ENCODE measurements around the gene KIF15.

Gene KIF15

GRCh38 chr3:44883213-44883955 is 121.8 kb downstream of the KIF15 start:
- no peak for DNase-seq (ENCODE audit: low read depth)

DNA sequence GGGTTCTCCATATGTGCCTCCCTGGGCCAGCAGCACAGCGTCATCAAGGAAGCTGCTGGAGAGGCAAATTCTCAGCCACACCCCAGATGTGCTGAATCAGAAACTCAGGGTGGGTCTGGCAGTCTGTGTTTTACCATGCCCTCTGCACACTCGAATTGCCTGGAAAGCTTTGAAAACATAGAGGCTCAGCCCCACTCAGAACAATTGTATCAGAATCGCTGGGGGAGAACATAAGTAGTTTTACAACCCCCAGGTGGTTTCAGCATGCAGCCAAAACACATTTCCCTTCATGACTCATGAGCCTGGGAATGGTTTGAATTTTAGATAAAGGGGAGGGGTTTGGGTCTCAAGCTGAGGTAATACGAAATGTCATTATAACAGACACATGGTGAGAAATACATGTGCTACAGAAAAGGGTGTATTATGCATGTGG is 122.4 kb downstream of the KIF15 start:
- peak; percentile 96 for DNase-seq (ENCODE audit: low read depth)

DNA sequence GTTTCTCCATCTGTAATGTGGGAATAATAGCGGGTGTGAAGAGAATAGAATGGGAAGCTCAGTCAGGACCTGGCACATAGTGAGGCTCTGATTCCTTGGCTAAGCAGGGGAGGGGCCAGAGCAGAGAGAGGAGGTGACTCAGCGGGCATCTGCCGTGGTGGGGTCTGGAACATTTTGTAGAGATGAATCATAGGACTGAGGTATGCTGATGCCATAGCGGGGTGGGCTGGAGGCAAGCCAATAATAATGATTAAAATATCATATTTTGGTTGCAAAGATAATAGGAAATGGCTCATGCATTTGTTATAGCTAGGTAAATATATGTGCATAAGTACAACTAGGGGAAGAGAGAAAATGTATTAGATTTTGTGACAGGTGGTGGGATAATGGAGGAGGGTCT is 124.0 kb downstream of the KIF15 start:
- peak; percentile 97 for DNase-seq (ENCODE audit: low read depth)

DNA sequence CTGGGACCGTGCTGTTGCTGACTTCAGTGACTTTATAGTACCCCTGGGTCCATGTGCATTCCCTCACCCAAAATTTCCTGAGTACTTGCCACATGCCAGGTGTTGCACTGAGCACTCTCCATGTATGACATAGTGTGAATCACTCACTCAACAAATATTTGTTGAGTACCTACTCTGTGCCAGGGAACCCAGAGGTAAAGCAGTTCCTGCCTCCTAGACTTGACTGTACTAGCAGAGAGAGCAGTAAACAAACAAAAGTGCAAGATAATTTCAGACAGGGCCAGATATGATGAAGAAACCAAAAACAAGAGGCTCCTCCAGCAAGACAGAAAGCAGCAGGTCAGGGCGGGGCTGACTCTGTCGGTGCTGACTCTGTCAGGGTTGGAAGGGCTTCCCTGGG is 125.0 kb downstream of the KIF15 start:
- DNase-seq (ENCODE audit: low read depth), result no peak

DNA sequence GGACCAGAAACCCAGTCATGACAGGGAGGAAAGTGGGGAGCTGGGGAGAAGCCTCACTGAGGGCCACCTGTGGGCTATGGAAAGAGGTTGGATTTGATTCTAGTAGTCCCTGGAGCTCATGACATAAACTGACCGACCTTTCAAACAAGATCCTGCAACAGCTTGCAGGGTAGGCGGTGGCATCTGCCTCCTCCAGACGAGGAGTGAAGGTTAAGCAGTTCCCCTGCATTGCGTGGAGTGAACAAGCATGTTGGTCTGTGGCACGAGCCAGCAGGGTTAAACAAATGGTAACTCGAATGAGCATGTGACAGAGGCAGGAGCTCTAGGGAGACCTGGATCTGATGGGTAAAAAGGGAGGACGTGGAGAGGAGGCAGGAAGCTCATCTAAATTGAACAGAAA is 125.5 kb downstream of the KIF15 start:
- no peak for DNase-seq (ENCODE audit: low read depth)

- no peak for DNase-seq (ENCODE audit: low read depth)
These were observed 128.7 kb downstream of the KIF15 start for GRCh38 chr3:44890258-44890657.

GRCh38 chr3:44890852-44891251 is 129.3 kb downstream of the KIF15 start:
- DNase-seq (ENCODE audit: low read depth), result no peak

DNA sequence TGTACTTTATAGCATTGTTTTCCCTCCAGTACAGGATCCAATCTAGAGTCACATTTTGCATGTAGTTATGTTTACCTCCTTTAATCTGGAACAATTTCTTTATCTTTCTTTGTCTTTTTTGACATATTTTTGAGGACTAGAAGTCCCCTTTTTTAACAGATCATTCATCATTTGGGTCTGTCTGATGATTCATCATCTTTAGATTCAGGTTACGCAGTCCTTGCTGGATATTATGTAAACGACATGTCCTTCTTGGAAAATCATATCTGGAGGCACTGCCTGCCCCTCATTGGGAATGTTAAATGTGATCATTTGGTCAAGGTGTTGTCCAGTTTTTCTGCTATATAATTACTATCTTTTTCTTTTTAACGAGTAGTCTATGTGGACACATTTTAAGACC is 131.1 kb downstream of the KIF15 start:
- DNase-seq (ENCODE audit: low read depth), result peak; percentile 77

DNA sequence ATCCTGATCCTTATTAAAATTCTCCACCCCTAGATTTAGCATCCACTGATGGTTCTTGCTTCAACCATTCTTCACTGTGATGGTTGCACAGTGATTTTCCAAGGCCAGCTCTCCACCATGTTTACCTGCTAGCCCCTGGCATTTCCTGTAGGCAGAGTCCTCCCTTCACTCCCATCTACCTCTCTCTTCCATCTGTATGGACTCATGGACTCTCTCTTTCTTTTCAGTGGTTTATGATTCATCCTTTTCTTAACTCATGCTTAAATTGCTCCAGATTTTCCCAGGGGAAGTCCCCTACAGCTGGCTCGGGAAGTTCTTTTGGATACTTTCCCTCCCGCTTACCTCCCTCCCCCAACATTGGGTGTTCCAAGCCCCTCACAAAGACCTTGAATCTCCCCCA is 131.5 kb downstream of the KIF15 start:
- DNase-seq (ENCODE audit: low read depth), result peak; percentile 79

DNA sequence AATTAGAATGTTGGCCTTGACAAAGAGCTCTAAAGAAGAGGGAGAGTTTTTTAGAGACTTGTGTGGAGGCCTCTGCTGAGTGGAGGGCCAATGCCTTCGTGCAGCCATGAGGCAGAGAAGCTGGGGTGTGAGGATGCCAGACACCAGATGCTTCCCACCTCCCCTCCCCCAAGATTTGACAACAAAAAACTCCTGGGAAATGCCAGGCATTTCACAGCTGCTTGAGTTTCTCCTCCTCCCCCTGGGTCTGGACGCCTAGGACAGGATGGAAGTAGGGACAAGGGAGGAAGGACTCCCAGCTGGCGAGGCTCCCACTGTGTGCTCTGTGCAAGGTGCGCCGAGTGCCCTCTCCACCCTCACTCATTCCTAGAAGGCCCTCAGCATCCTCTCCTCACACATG is 132.9 kb downstream of the KIF15 start:
- no peak for DNase-seq (ENCODE audit: low read depth)

DNA sequence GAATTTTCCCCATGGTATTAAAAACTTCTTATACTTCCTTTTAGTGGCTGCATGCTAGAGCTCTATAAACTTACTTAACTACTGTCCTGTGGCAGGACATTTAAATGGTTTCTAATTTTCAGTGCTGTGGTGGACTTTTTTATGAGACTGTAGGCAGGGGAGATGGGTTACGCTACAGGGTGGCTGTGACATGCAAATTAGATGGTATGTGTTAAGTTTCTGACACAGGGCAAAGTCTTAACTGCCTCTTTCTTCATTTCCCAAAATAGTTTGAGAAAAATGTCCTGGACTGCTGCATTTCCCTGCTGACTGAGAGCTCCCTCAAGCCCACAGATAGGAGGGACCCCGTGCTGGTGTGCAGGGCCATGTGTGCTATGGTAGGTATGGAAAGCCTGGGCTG is 134.8 kb downstream of the KIF15 start:
- DNase-seq (ENCODE audit: low read depth), result no peak

- DNase-seq (ENCODE audit: low read depth), result no peak
These were observed 138.2 kb downstream of the KIF15 start for GRCh38 chr3:44899683-44900367.

GRCh38 chr3:44902628-44903027 is 141.0 kb downstream of the KIF15 start:
- no peak for DNase-seq (ENCODE audit: low read depth)

All from iris pigment epithelial cell (primary cell).